Spleen (tissue), 7 donors: ENCODE results near the gene ZRSR2.

Experiments
- POLR2AphosphoS5 ChIP-seq, 3 donors: sonication (generic); formaldehyde crosslinking; IDR thresholded peaks; one replicate each; pipeline ENCODE4 v1.5.1; 2017; ENCODE audit warnings: antibody characterized with exemption in 3 of 3
- TF ChIP-seq, protein P1 (sequence below), 11 experiments: fragments of 200-600 bp in 7 of 11; fragments of 450-650 bp in 4 of 11; sonication (generic) in 4 of 11; IDR thresholded peaks in 8 of 11; conservative IDR thresholded peaks in 3 of 11; 1 replicate in 7 of 11; 2 replicates in 4 of 11; pipeline versions ENCODE4 v1.4.0 to v1.8.0; 2016 to 2021; ENCODE audit warnings: antibody characterized with exemption in 11 of 11, inconsistent platforms in 4 of 11, mild to moderate bottlenecking in 1 of 11
- donor health status: DM: no; HTN: no; CAD: no; lungs with moderate emphysema.
- donor health status: DM: no; HTN: no; CAD: no.
- donor health status: DM: no; HTN: no; CAD: no.

DNA sequence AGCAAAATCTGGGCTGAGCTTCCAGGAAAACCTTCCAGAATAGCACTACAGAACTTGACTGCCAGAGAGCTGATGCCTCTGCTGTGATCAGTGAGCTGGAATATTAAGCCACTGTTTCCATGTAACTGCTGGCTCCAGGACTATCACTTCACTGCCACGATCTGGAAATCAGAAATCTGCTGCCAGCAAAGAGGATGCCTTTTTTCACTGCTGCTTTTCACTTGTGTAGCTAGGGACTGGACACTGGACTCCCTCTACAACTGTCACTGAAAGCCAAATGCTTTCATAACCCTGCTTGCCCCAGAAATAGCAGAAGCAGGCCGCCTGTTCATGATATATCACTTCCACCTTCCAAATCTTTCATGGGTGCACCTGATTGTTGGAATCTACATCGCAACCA is 73.7 kb downstream of the ZRSR2 start:
- TF ChIP-seq, protein P1, sequence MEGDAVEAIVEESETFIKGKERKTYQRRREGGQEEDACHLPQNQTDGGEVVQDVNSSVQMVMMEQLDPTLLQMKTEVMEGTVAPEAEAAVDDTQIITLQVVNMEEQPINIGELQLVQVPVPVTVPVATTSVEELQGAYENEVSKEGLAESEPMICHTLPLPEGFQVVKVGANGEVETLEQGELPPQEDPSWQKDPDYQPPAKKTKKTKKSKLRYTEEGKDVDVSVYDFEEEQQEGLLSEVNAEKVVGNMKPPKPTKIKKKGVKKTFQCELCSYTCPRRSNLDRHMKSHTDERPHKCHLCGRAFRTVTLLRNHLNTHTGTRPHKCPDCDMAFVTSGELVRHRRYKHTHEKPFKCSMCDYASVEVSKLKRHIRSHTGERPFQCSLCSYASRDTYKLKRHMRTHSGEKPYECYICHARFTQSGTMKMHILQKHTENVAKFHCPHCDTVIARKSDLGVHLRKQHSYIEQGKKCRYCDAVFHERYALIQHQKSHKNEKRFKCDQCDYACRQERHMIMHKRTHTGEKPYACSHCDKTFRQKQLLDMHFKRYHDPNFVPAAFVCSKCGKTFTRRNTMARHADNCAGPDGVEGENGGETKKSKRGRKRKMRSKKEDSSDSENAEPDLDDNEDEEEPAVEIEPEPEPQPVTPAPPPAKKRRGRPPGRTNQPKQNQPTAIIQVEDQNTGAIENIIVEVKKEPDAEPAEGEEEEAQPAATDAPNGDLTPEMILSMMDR (IDR thresholded peaks at IDR 0.05 in 8 of 11, conservative IDR thresholded peaks at IDR 0.05 in 3 of 11) = no peak
- no peak for TF ChIP-seq POLR2AphosphoS5 (IDR thresholded peaks at IDR 0.05)
